IMR-90 (cell line): ENCODE data around the gene CCNYL1. TPM values are rescaled to one million over a fixed set of nuclear protein-coding genes. Genes with fewer than 3 reads are reported as not detected.

ENCODE experiments used
- ATAC-seq: fragments of 200-7000 bp; cut with Tn5 transposase; 2 replicates; pipeline ENCODE4 v1.9.1; 2020; ENCODE audit warnings: low read depth, mild to moderate bottlenecking, moderate library complexity
- BruUV-seq: library from RNA; stranded (reverse); fragments of 400-500 nt; replicated peaks from 2 replicates; lab custom pipeline; 2021; lab: Mats Ljungman, UMichigan
- CTCF ChIA-PET: fragments of 300-600 bp; formaldehyde crosslinking; extraction: SDS; loops from one replicate; lab custom pipeline; 2021; ENCODE audit warnings: antibody characterized with exemption; lab: Yijun Ruan, JAX
- POLR2A ChIA-PET: fragments of 300-600 bp; sonication (Branson Sonifier 250); formaldehyde crosslinking; loops from one replicate; lab custom pipeline; 2022; ENCODE audit warnings: antibody characterized with exemption; ENCODE audit not compliant: unreplicated experiment; lab: Charles Lee
- DNase-seq: peaks from one replicate; pipeline ENCODE4 v3.0.0; 2013
- H2AFZ ChIP-seq: replicated peaks from 2 replicates; pipeline ENCODE3; 2013; ENCODE audit warnings: low read length, mild to moderate bottlenecking; ENCODE audit not compliant: poor library complexity
- H2AK5ac ChIP-seq: 2 replicates; pipeline ENCODE4 v1.6.1; 2013; ENCODE audit warnings: low read depth, low read length, inconsistent platforms
- H2AK9ac ChIP-seq: replicated peaks from 2 replicates; pipeline ENCODE3; 2013; ENCODE audit warnings: mild to moderate bottlenecking, low read depth, low read length, moderate library complexity; ENCODE audit not compliant: poor library complexity
- H2BK120ac ChIP-seq: 2 replicates; pipeline ENCODE4 v1.6.1; 2013; ENCODE audit warnings: low read depth, low read length, inconsistent platforms
- H2BK15ac ChIP-seq: 3 replicates; pipeline ENCODE4 v1.6.1; 2013; ENCODE audit warnings: low read depth, low read length, inconsistent platforms
- H2BK20ac ChIP-seq: 2 replicates; pipeline ENCODE4 v1.6.1; 2013; ENCODE audit warnings: low read depth, mild to moderate bottlenecking, inconsistent platforms, low read length, moderate library complexity
- H2BK5ac ChIP-seq: 2 replicates; pipeline ENCODE4 v1.6.1; 2013; ENCODE audit warnings: mild to moderate bottlenecking, low read depth, low read length, inconsistent platforms; ENCODE audit not compliant: poor library complexity, severe bottlenecking
- H3K14ac ChIP-seq: replicated peaks from 2 replicates; pipeline ENCODE4 v1.6.1; 2013; ENCODE audit warnings: low read depth, low read length, inconsistent platforms
- H3K18ac ChIP-seq: 2 replicates; pipeline ENCODE4 v1.6.1; 2013; ENCODE audit warnings: low read depth, low read length, control low read depth
- H3K23ac ChIP-seq: 2 replicates; pipeline ENCODE4 v1.6.1; 2013; ENCODE audit warnings: low read depth, low read length, inconsistent platforms
- H3K27ac ChIP-seq: 2 replicates; pipeline ENCODE4 v1.5.1; 2013; ENCODE audit warnings: mild to moderate bottlenecking, control low read depth, low read length; ENCODE audit not compliant: insufficient read depth
- H3K27me3 ChIP-seq: 2 replicates; pipeline ENCODE4 v1.6.1; 2013; ENCODE audit warnings: low read length; ENCODE audit not compliant: control insufficient read depth, insufficient read depth
- H3K36me3 ChIP-seq: 2 replicates; pipeline ENCODE4 v1.6.1; 2013; ENCODE audit warnings: low read length, mixed read lengths; ENCODE audit not compliant: control insufficient read depth, insufficient read depth
- H3K4ac ChIP-seq: 2 replicates; pipeline ENCODE4 v1.6.1; 2013; ENCODE audit warnings: low read depth, low read length, inconsistent platforms
- H3K4me1 ChIP-seq: 2 replicates; pipeline ENCODE4 v1.6.1; 2013; ENCODE audit warnings: low read length, mixed read lengths; ENCODE audit not compliant: control insufficient read depth, insufficient read depth
- H3K4me2 ChIP-seq: 2 replicates; pipeline ENCODE4 v1.6.1; 2013; ENCODE audit warnings: low read depth, mild to moderate bottlenecking, control low read depth, low read length, moderate library complexity
- H3K4me3 ChIP-seq: 2 replicates; pipeline ENCODE4 v1.5.1; 2013; ENCODE audit warnings: low read depth, mild to moderate bottlenecking, control low read depth, low read length, moderate library complexity; ENCODE audit not compliant: insufficient read depth
- H3K56ac ChIP-seq: 2 replicates; pipeline ENCODE4 v1.6.1; 2013; ENCODE audit warnings: low read length, inconsistent platforms; ENCODE audit not compliant: insufficient read depth; ENCODE audit errors: extremely low read depth
- H3K79me1 ChIP-seq, 2 experiments: 2 replicates each; pipeline ENCODE4 v1.6.1; 2013; ENCODE audit warnings: low read length in 2 of 2, inconsistent platforms in 1 of 2, low read depth in 1 of 2
- H3K9ac ChIP-seq: 2 replicates; pipeline ENCODE4 v1.6.1; 2013; ENCODE audit warnings: low read depth, low read length, control low read depth
- H3K9me1 ChIP-seq: 2 replicates; pipeline ENCODE4 v1.6.1; 2013; ENCODE audit warnings: low read length, inconsistent platforms; ENCODE audit not compliant: insufficient read depth
- H3K9me3 ChIP-seq: 2 replicates; pipeline ENCODE4 v1.6.1; 2013; ENCODE audit warnings: low read length; ENCODE audit not compliant: control insufficient read depth, insufficient read depth
- H4K20me1 ChIP-seq: 2 replicates; pipeline ENCODE4 v1.6.1; 2013; ENCODE audit warnings: low read length, inconsistent platforms; ENCODE audit not compliant: insufficient read depth
- H4K5ac ChIP-seq: 2 replicates; pipeline ENCODE4 v1.6.1; 2013; ENCODE audit warnings: mild to moderate bottlenecking, low read depth, low read length, control low read depth
- H4K8ac ChIP-seq, 2 experiments: 2 replicates each; pipeline ENCODE4 v1.6.1; 2013; ENCODE audit warnings: low read depth in 2 of 2, low read length in 2 of 2, control low read depth in 1 of 2, inconsistent platforms in 1 of 2
- H4K91ac ChIP-seq: 2 replicates; pipeline ENCODE4 v1.6.1; 2013; ENCODE audit warnings: low read depth, low read length, inconsistent platforms; ENCODE audit not compliant: insufficient read depth
- CTCF ChIP-seq: conservative IDR thresholded peaks from 2 replicates; pipeline ENCODE4 v1.5.1; 2012; ENCODE audit warnings: mild to moderate bottlenecking, low read depth, low read length, improper control_type of control experiment
- MAZ ChIP-seq: IDR thresholded peaks from 2 replicates; pipeline ENCODE4 v1.6.1; 2012; ENCODE audit warnings: low read depth, mild to moderate bottlenecking, low read length, improper control_type of control experiment, moderate library complexity, borderline replicate concordance
- NFE2L2 ChIP-seq: fragments of 150-350 bp; IDR thresholded peaks from 2 replicates; pipeline ENCODE4 v1.6.1; 2016; ENCODE audit warnings: low read depth, mild to moderate bottlenecking, low read length
- WGBS, 2 experiments: methylation state at CpG; one replicate each; pipeline versions ENCODE4 v1.1.5 to v1.1.7; 2013; ENCODE audit warnings: missing lambda C conversion rate in 2 of 2; ENCODE audit not compliant: insufficient read length in 1 of 2; ENCODE audit errors: extremely low coverage in 2 of 2; 5-methylcytosine and 5-hydroxymethylcytosine counted together
- dilution Hi-C: fragments of 300-500 bp; cut with HindIII; formaldehyde crosslinking; loops from one replicate; pipeline ENCODE4 v1.14.3; 2018; ENCODE audit warnings: low sequenced_read_pairs; ENCODE audit not compliant: unreplicated experiment
- in situ Hi-C: fragments of 300-500 bp; cut with MboI; formaldehyde crosslinking; loops from 3 replicates; pipeline ENCODE4 v1.14.3; 2019; ENCODE audit warnings: low sequenced_read_pairs, inconsistent platforms, mixed read lengths
- intact Hi-C: fragments of 100-400 bp; cut with micrococcal nuclease; formaldehyde crosslinking; loops from 2 replicates; pipeline ENCODE4 v1.10.0; 2022
- polyA plus RNA-seq, 3 experiments: library from polyadenylated mRNA; depleted of rRNA; stranded (reverse); fragments of >200 nt; gene quantifications; 2 replicates each; pipeline ENCODE4 v1.2.3, GENCODE V29; 2012; ENCODE audit warnings: low replicate concordance in 1 of 3
- total RNA-seq: library from RNA; depleted of rRNA; stranded (reverse); fragments of >200 nt; gene quantifications from 2 replicates; pipeline ENCODE4 v1.2.3, GENCODE V29; 2012

CCNYL1 gene
- total and polyA plus RNA-seq, 2 of the 4 experiments (the other 2 are of a cell fraction): 5.4 to 7.3 TPM

GRCh38 chr2:207692206-207693065, 19.0 kb upstream of the CCNYL1 start:
- ATAC-seq: no peak
- Histone ChIP-seq H2BK120ac (no peak overlapping the region), H3K56ac (no peak overlapping the region), H3K4me3 (no peak overlapping the region), H3K4me2 (no peak overlapping the region), H3K4me1 (peaks cover 2% of the 10 kb centered on the region; the same call in 1 of the 2 replicates), H4K91ac (no peak overlapping the region), H4K20me1 (no peaks in the 10 kb centered on the region), H3K4ac (no peak overlapping the region), H2BK5ac (no peak overlapping the region), H3K9me1 (no peaks in the 10 kb centered on the region), H3K14ac (no peak overlapping the region), H3K9me3 (no peaks in the 10 kb centered on the region), H3K27ac (no peak overlapping the region), H3K18ac (no peak overlapping the region), H4K5ac (no peak overlapping the region), H2BK15ac (no peak overlapping the region), H3K79me1 (no peaks in the 10 kb centered on the region), H2BK20ac (no peak overlapping the region), H4K8ac (no peak overlapping the region), H3K36me3 (no peaks in the 10 kb centered on the region), H3K23ac (no peak overlapping the region), H3K9ac (no peak overlapping the region), H2AK9ac (no peak overlapping the region), H2AK5ac (no peak overlapping the region), H2AFZ (no peak overlapping the region), H3K27me3 (no peaks in the 10 kb centered on the region)
- BruUV-seq: no TSS peak
- intact Hi-C loops (no loop called here), in situ Hi-C loops (no loop called here), dilution Hi-C loops (no loop called here)
- ChIA-PET POLR2A (no interaction called here), CTCF (interaction anchor here (0.6 to 1.3 kb wide), 2 partner anchors 12 to 15 kb away, joined by 4 read pairs; no protein-coding TSS in a partner anchor)
- TF ChIP-seq NFE2L2 (no peak), MAZ (no peak), CTCF (peak; percentile 35)
- DNase-seq: peak; percentile 4
- no CpG with 5 or more reads among the region's 7 CpGs for WGBS, 2 experiments
